DMS79 treated with DMSO at 0.1 percent for 48 hours (cell line): ENCODE measurements around the gene CLDN3.

ENCODE experiments used
- DNase-seq: peaks from one replicate; lab custom pipeline; 2025; lab: John Stamatoyannopoulos, UW

Gene CLDN3

GRCh38 chr7:73770860-73771670 is 995 bp upstream of the CLDN3 start:
- DNase-seq, result peak; percentile 12

GRCh38 chr7:73769481-73770001 is 529 bp downstream of the CLDN3 start:
- DNase-seq, result peak; percentile 23

DNA sequence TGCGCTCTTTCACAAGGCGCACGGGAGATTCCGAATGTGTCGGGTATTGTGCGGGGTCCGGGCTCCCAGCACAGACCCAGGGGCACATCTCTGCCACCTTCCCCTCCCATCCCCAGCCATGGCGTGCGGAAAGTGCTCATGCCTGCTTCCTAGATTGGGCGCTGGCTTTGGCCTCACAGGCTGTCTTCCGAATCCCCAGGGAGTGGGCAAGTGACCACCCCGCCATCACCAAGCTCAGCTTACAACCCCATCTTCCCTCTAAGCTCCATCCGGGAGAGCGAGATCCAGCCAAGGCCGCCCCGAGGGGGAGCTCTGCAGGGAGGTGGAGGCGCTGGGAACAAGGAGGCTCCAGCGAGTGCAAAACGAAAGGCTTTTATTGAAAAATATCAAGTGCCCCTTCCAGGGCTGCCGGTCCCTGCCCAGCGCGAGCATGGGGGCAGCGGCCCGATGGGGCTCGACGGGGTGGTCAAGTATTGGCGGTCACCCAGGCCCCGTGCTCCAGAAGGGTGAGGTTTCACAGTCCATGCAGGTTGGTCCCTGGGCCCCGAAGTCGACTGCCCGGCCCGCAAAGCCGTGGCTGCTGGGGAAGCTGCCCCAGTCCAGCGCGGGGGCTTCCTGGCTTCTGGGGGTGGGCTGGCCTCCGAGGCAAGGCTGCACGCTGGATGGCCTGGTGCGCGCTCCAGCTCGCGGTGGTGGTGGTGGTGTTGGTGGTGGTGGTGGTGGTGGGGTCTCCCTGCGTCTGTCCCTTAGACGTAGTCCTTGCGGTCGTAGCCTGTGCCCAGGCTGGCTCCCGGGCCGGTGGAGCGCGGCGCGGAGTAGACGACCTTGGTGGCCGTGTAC is 1.2 kb downstream of the CLDN3 start:
- peak; percentile 39 for DNase-seq

DNA sequence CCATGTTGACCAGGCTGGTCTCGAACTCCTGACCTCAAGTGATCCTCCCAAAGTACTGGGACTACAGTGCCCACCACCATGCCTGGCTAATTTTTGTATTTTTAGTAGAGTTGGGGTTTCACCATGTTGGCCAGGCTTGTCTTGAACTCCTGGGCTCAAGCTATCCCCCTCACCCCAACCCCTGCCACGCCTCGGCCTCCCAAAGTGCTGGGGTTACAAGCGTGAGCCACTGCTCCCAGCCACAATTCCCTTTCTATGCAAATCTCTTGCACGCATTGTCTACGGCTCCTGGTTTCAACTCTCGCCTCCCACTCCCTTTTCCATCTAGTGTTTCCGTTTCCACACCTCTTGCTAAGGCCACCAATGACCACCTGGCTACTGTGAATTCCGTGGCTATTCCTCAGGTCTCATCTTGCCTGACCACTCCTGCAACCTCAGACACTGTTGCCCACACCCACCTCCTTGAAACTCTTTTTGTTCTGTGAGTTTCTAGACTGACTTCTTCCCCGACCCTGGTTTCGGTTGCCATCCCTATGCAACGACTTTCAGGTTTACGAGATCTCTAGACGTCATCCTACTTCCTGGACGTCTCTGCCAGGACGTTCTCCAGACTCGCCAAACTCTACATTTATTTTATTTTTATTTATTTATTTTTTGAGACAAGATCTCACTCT is 3.4 kb downstream of the CLDN3 start:
- DNase-seq, result no peak

- no peak for DNase-seq
Observed at GRCh38 chr7:73762659-73762999, 7.4 kb downstream of the CLDN3 start.

DNA sequence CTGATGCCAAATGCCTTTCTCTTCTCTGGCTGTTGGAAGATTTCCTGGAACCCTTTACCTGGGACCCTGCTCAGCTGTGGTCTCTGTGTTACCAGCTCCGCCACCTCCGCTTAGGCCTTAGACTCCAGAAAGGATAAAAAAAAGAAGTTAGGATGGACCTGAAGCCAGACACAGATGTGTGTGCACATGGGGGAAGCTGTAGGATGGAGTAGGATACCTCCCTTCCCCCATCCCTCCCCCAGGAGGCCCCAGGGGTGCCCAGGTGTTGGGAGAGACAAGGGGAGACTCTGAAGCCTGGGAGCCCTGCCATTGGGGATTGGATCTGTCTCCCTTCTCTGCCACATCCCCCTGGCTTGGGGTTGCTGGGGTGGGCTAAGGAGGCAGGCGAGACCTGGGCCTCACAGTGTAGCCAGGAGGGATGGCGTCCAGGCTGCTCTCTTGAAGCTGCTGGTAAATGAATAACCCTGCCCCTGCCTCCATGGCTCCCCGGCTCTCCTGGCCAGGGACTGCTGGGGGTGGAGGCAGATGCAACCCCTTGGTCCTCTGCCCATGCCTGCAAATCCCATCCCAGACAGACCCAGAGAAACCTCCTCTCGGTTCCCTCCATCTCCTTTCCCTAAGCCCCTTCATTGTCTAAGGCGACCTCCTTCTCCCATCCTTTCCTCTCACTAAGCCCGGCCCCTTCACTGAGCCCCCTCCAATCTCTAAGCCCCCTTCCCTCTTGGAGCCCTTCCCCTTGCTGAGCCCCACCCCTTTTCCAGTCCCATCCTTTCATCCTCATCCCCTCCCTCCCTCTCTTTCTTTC is 8.0 kb downstream of the CLDN3 start:
- no peak for DNase-seq

GRCh38 chr7:73758581-73759138 is 11.4 kb downstream of the CLDN3 start:
- no peak for DNase-seq

- no peak for DNase-seq
Observed at GRCh38 chr7:73749931-73750776, 19.9 kb downstream of the CLDN3 start.

- peak; percentile 84 for DNase-seq
Observed at GRCh38 chr7:73746378-73746777, 23.7 kb downstream of the CLDN3 start.

- peak; percentile 95 for DNase-seq
Observed at GRCh38 chr7:73742753-73743641, 27.1 kb downstream of the CLDN3 start.

DNA sequence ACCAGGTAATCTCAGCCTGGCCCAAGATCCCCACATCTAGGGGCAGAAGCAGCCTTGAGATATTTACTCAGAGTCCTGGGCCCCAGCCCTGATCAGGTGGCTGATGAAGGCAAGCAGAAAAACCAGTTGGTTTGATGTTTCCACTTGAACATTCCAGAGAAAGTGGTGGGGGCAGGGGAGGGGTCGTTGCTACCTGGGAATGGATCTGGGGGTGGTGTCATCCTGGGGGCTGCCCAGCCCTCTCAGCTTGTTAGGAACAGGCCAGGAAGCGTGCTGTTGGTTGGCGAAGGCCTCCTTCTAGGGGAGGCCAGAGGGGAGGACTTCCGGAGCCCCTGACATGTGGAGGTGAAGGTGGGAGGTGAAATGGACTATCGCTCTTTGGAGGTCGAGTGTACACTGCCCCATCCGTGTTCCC is 27.7 kb downstream of the CLDN3 start:
- DNase-seq, result peak; percentile 75

GRCh38 chr7:73741600-73741999 is 28.5 kb downstream of the CLDN3 start:
- peak; percentile 83 for DNase-seq

DNA sequence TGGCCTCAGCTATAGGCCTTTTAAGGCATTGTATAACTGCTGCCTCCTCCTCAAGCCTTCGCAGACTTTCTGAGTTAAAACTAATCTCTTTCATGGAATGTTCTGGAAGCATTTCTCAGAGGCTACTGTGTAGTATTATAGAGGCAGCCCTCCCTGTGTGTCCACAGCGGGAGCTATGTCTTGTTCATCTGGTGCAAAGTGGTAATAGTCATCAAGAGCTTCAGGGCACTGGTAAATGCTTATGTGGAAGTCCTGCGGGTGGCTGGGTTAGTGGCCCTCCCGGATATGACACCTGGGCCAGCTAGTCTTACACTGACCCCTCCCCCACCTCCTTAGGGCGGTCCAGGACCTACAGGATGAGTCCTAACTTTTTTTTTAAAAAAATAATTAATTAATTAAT is 29.3 kb downstream of the CLDN3 start:
- DNase-seq, result peak; percentile 26

DNA sequence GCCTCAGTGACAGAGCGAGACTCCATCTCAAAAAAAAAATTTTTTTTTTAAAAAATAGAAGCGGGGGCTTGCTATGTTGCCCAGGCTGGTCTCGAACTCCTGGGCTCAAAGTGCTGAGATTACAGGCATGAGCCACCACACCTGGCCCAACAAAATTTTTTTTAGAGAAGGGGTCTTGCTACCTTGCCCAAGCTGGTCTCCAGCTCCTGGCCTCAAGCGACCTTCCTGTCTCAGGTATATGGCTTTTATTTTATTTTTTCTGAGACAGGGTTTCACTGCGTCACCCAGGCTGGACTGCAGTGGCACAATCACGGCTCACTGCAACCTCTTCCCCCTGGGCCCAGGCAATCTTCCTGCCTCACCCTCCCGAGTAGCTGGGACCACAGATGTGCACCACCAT is 29.9 kb downstream of the CLDN3 start:
- no peak for DNase-seq

- DNase-seq, result no peak
Observed at GRCh38 chr7:73739387-73739767, 30.7 kb downstream of the CLDN3 start.

- peak; percentile 93 for DNase-seq
Observed at GRCh38 chr7:73738612-73739386, 31.3 kb downstream of the CLDN3 start, which contains the start of gene ABHD11. ABHD11 (minus strand) TSS chr7:73738802; CDS start chr7:73738770, 32 bp downstream.

GRCh38 chr7:73738220-73738611 is 31.9 kb downstream of the CLDN3 start:
- DNase-seq, result no peak

- no peak for DNase-seq
Observed at GRCh38 chr7:73737491-73738219, 32.4 kb downstream of the CLDN3 start.
